CD4-positive, alpha-beta T cell treated with Interleukin-6 for 4 hours (primary cell): Measurements from ENCODE around the gene PTPN11.
"Not testable (repeated sequence)": the region's sequence is repeated elsewhere in the genome, so short reads cannot be mapped to it uniquely, and the experiment has no call there.

Experiments
- DNase-seq: peaks from one replicate; pipeline ENCODE4 v3.0.0-alpha.2; 2020; ENCODE audit warnings: mixed read lengths

Gene PTPN11

GRCh38 chr12:112409906-112410244, 8.9 kb upstream of the PTPN11 start:
- no peak for DNase-seq

DNA sequence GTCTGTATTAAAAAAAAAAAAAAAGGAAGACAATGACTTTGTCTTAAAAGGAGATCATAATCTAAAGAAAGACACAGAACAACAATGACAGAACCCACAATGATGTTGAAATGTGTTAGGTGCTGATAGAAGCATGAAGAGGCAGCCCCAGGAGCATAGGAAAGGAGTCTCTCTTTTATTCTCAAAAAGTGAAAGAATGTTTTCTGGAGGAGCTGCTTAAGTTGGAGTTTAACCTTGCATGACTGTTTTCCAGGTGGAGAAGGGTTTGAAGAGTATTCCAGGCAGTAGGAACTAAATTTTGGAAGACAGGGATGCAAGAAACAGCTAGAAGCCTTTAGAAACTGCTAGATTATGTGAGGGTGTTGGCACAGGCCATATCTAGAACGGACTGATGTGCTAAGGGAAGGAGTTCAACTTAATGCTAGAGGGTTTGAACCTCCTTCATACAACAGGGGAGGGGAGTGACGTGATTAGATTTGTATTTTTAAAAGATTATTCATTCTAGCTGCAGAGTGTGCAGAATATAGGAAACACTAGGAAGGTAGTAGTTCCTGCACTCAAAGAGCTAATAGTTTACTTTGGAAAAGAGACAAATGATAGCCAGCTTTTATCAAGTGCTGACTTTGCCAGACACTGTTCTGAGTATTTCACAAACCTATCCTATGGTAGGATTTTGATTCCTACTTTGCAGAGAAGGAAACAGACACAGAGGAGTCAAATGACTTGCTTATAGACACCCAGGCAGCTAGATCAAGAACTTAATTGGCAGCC, 4.7 kb upstream of the PTPN11 start:
- DNase-seq = no peak

- not testable (repeated sequence) for DNase-seq
Observed at GRCh38 chr12:112415457-112415856, 3.3 kb upstream of the PTPN11 start.

- no peak for DNase-seq
Observed at GRCh38 chr12:112418273-112418607, 507 bp upstream of the PTPN11 start.

DNA sequence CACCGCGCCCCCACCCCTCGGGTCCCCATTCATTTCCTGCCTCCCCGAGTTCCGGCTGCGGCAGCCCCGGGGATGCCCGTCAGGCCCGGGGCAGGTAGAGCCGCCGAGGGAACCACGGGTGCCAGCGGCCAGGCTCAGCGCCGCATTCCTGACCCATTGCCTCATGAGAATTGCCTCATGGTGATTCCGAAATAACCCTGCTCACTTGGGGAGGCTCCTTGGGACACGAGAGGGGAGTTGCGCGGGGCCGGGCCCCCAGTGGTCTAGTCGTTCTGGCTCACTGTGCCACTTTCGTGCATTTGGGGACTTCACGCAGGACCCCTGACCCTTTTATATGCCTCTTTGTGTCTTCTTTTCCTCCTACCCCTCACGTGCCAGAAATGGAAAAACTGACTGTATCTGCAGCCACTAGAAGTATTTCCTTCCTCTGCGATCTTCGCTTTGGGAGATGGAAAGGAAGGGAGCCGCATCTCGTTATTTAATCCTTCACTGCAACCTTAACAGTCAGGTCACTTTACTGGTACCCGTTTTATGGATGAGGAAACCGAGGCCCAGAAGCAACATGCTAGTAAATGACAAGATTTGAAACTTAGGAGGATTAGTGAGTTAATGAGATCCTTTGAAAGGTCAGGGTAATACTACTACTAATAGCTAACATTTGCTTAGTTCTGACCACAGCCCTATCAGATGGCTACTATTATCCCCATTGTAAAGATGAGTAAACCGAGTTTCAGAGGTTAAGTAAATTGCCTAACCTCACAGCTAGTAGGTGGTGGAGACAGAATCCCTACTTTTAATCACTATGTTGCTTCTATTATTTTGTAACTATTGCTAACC, 768 bp downstream of the PTPN11 start:
- DNase-seq = no peak

DNA sequence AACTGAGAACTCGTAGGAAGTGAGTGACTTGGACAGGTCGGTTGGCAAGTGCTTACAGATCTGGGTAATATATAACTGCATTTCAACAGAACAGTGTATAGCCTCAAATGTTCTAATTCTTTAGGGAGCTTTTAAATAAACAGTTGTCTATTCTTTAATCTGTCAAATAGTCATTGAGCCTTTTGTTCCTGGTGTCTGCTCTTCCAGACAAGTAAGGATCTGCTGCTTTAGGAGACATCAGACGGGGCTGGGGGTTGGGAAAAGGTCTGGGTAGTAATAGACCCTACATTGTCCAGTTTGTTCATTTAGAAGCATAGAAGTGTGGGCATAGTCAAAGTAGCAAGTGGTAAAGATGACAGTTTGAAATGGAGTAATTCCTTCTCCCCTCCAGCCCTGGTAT, 2.0 kb downstream of the PTPN11 start:
- no peak for DNase-seq

- no peak for DNase-seq
Observed at GRCh38 chr12:112421363-112421762, 2.6 kb downstream of the PTPN11 start.

GRCh38 chr12:112422531-112422930, 3.8 kb downstream of the PTPN11 start:
- DNase-seq = no peak

DNA sequence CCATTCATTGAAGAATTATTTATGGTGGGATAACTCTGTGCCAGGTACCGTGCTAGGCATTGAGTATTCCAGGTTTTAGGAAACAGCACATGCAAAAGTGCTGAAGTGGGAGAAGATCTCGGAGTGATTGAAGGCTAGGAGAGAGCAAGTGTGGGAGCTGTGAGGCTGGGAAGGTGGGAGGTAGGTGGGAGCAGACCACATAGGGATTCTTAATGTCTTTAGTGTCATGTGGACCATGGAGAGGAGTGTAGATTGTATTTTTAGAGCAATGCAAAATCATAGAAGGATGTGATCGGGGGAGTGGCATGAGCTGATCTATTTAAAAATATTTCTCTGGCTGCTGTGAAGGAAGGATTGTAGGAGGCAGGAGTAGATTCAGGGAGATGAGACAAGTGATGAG, 5.4 kb downstream of the PTPN11 start:
- DNase-seq = no peak

DNA sequence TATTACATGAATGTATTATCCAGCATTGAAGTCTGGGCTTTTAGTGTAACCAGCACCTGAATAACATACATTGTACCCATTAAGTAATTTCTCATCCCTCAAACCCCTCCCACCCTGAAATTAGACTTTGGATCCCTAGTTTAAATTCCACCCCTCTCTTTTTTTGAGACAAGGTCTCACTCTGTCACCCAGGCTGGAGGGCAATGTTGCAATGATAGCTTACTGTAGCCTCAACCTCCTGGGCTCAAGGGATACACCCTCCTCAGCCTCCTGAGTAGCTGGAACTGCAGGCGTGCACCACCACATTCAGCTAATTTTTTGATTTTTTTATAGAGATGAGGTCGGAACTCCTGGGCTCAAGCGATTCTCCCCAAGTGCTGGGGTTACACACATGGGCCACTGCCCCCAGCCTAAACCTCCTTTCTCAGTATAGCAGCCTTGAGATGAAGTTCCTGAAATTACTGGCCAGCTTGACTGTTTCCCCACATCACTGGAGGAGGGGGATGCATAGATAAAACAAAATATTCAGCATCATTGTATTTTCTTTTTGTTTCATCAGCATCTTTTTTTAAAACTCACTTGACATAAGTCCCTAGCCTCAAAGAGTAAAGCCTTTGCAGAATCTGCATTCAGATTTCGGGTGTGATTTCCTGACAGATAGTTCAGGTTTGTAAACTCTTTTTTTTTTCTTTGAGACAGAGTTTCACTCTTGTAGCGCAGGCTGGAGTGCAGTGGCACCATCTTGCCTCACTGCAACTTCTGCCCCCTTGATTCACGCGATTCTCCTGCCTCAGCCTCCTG, 7.0 kb downstream of the PTPN11 start:
- no peak for DNase-seq

DNA sequence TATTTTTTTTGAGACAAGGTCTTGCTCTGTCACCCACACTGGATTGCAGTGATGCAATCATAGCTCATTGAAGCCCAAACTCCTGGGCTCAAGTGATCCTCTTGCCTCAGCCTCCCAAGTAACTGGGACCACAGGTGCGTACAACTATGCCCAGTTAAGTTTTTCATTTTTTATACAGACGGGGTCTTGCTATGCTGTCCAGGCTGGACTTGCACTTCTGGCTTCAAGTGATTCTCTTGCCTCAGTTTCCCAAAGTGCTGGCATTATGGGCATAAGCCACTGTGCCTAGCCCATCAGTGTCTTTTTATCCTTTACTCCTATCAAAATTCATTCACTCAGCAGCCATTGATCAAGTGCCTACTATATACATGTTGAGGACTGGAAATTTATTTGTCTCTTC, 9.0 kb downstream of the PTPN11 start:
- no peak for DNase-seq

DNA sequence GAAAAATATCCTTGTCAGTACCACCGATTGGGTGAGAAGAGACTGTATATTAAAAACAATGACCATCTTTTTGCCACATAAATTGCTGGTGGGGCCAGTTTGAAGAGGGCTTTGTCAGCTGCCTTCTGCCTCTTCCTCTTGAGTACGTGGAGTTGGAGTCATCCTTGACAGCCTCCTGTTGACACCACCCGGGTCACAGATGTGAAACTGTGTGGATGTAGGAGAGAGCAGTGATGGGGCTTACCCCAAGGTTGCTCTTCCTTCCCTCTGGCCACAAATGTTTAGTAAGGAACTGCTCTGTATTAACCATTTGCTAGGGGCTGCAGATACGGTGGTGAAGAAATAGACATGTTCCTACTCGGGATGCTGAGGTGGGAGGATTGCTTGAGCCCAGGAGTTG, 12.2 kb downstream of the PTPN11 start:
- no peak for DNase-seq

DNA sequence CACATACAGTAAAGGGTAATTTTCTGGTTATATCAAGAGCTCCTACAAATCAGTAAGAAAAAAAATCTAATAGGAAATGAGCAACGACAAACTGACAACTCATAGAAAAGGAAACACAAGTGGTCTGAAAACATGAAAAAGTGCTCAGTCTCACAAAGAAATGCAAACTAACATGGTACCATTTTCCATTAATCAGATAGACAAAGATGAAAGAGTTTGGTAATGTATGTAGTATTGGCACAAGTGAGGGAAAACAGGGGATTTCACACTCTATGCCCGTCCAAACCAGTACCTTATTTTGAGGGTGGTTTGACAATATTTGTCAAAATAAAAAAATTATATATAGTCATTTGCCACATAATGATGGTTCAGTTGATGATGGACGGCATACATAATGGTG, 13.2 kb downstream of the PTPN11 start:
- DNase-seq = no peak

DNA sequence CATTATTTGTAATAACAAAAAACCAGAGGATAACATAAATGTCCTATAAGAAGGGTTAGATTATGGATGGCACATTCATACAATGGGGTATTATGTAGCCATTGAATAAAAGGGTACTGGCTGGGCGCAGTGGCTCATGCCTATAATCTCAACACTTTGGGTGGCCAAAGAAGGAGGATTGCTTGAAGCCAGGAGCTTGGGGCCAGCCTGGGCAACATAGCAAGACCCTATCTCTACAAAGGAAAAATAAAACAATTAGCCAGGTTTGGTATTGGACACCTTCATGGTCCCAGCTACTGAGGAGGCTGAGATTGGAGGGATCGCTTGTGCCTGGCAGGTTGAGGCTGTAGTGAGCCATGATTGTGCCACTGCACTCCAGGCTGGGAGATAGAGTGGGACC, 14.8 kb downstream of the PTPN11 start:
- no peak for DNase-seq

GRCh38 chr12:112438645-112439044, 19.9 kb downstream of the PTPN11 start:
- DNase-seq = not testable (repeated sequence)

GRCh38 chr12:112439769-112440168, 21.0 kb downstream of the PTPN11 start:
- DNase-seq = no peak

DNA sequence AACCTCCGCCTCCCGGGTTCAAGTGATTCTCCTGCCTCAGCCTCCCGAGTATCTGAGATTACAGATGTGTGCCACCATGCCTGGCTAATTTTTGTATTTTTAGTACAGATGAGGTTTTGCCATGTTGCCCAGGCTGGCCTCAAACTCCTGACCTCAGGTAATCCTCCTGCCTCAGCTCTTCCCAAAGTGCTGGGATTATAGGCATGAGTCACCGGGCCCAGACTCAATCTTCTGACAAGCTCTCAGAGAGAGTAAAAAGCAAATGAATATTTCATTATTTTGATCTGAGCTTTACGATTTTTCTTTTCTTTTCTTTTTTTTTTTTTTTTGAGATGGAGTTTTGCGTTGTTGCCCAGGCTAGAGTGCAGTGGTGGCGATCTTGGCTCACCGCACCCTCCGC, 21.9 kb downstream of the PTPN11 start:
- not testable (repeated sequence) for DNase-seq

- no peak for DNase-seq
Observed at GRCh38 chr12:112443916-112444315, 25.2 kb downstream of the PTPN11 start.

DNA sequence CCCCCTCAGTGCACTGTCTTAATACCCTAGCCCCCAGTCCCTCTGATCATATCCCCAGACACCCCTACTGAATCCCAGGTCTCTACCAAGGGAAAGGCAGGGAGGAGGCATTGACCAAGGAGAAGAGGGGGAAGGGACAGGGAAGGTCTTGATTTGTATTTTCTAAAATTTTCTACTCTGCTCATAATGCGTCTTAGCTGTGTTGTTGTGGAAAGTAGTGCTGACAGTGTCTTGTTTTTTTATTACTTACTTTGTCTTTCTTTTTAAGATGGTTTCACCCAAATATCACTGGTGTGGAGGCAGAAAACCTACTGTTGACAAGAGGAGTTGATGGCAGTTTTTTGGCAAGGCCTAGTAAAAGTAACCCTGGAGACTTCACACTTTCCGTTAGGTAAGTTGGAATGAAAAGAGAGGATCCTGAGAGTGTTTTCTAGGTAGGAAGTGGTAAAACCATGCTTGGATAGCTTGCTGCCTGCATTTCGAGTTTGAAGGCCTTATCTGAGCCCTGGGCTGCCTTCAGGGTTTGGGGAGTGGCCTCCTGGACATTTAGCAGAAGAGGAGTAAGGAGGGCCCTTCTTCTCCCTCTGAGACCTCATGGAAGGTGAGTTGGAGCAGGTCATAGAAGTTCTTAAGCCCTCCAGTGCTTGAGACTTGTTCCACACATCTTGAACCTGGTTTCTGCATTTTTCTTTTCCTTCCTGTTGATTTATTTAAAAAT, 27.4 kb downstream of the PTPN11 start:
- no peak for DNase-seq

- DNase-seq = no peak
Observed at GRCh38 chr12:112447106-112447505, 28.4 kb downstream of the PTPN11 start.

DNA sequence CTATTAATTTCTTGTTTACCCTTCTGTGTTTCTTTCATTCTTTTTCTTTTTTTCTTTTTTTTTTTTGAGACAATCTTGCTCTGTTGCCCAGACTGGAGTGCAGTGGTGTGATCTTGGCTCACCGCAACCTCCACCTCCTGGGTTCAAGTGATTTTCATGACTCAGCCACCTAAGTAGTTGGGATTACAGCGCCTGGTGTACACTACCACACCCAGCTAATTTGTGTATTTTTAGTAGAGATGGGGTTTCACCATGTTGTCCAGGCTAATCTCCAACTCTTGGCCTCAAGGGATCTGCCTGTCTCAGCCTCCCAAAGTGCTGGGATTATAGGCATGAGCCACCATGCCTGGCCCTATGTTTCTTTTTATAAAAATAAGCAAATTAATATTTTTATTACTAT, 29.4 kb downstream of the PTPN11 start:
- not testable (repeated sequence) for DNase-seq

GRCh38 chr12:112450725-112451124, 32.0 kb downstream of the PTPN11 start:
- DNase-seq = no peak

GRCh38 chr12:112456029-112456428, 37.3 kb downstream of the PTPN11 start:
- DNase-seq = no peak
